GM10266 (cell line): ENCODE measurements around the gene PARD6A.
"Not testable (repeated sequence)": the region's sequence is repeated elsewhere in the genome, so short reads cannot be mapped to it uniquely, and the experiment has no call there.

Source experiments
- DNase-seq: peaks from one replicate; pipeline ENCODE4 v3.0.0; 2012; ENCODE audit errors: extremely low spot score
- CTCF ChIP-seq: IDR thresholded peaks from 2 replicates; pipeline ENCODE4 v1.5.1; 2012; ENCODE audit warnings: mild to moderate bottlenecking, low read depth; ENCODE audit not compliant: control insufficient read depth, insufficient read depth; ENCODE audit errors: missing control alignments

The PARD6A gene

GRCh38 chr16:67678354-67679023 is 17.7 kb downstream of the PARD6A start:
- no peak for DNase-seq
- TF ChIP-seq CTCF: no peak

DNA sequence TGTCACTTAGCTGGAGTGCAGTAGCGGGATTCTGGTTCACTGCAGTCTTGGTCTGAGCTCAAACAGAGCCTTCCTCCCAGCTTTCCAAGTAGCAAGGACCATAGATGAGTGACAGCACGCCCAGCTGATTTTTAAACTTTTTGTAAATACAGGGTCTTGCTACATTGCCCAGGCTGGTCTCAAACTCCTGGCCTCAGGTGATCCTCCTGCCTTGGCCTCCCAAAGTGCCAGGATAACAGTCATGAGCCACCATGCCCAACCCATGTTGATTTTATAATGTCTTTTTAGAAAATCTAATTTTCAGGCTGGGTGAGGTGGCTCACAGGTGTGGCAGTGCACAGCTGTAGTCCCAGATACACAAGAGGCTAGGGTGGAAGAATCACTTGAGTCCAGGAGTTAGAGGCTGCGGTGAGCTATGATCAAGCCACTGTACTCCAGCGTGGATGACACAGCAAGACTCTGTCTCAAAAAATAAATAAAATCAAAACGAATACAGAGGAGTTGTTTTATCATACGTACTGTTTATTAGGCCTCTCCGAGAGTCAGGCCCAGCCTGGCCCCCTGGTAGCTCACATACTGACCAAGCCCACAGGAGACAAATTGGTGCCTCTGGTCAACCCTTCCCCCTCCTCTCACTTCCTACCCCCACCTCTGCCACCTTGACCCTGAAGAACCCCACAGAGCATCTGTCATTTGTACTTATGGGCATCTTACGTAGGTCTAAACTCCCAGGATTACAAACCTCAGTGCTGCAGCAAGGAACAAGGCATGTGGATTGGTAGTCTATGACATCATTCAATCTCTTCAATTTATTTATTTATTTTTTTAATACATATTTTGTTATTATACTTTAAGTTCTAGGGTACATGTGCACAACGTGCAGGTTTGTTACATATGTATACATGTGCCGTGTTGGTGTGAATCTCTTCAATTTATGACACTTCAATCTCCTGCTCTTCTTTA is 19.5 kb downstream of the PARD6A start:
- no peak for DNase-seq
- no peak for TF ChIP-seq CTCF

- TF ChIP-seq CTCF: no peak
- no peak for DNase-seq
Observed at GRCh38 chr16:67683767-67684166, 23.0 kb downstream of the PARD6A start.

DNA sequence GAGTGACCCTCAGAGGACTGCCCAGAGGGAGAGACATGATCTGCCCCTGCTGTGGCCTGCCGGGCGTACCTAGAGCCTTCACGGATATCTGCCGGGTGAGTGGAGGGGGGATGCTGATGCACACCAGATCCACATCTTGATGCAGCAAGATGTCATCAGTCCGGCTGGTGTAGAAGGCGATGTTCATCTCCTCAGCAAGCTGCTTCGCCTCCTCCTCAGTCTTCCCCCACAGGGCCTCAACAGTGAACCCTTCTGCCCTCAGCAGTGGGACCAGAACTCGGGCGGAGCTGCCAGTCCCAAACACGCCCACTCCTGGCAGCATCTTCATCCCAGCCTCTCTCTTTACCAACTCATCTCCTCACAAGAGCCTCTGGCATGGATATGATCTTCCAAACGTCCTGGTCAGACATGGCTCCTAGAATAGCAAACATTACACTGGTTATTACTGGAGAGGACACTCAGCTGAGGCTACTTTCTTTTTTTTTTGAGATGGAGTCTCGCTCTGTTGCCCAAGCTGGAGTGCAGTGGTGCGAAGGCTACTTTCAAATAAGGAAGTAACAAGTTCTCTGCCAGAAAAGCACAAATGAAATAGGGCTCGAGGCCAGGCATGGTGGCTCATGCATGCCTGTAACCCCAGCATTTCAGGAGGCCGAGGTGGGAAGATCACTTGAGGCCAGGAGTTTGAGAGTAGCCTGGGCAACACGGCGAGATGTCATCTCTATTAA is 24.8 kb downstream of the PARD6A start:
- DNase-seq: no peak
- no peak for TF ChIP-seq CTCF

GRCh38 chr16:67693517-67694285 is 32.9 kb downstream of the PARD6A start:
- DNase-seq: not testable (repeated sequence)

DNA sequence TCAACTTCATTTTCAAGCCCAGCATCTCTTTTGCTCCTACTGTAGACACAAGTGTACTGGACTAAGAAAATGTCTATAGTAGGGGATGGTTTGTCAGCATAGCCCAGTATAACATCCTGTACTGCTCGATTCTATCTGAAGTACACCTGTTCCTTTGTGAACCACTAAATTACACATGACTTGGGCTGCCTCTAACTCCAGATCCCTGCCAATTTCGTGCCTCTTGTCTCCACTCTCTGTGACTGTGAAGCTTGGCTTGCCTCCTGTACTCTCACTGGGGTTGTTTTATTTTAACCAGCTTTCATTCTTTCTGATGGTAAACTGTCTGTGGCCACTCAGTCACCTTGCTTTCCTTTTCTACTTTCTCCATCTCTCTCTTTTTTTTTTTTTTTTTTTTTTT is 33.9 kb downstream of the PARD6A start:
- TF ChIP-seq CTCF: no peak
- no peak for DNase-seq
